ENCODE data around the gene MYOM3. TPM values are rescaled to one million over a fixed set of nuclear protein-coding genes. Genes with fewer than 3 reads are reported as not detected.

Gene MYOM3
- total RNA-seq, 1 experiment from 2014 or later, result 7.9 TPM

DNA sequence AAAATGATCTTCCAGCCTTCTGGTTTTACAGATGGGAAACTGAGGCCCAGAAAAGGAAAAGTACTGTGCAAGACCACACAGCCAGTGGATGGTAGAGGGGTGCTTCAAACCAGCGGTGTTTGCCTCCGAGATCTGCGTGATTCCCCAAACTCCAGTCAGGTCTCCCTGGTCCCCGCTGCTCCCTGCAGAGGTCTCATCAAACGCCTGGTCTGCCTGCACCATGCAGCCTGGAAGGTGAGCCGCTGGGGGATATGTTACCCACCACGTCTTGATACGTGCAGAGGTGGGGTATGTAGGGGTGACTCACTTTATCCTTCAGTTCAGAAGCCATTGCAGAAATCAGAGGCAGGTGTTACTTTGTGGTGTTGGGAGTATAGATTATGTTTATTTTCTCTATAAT lies 56.3 kb downstream of the MYOM3 start:
- H3K9me2 ChIP-seq (ENCODE audit: insufficient read depth), result no peaks in the 10 kb centered on the region
- no peak for TF ChIP-seq TCF7L2 (IDR thresholded peaks at IDR 0.05; ENCODE audit: borderline replicate concordance, extremely low read depth, insufficient read depth, insufficient read length)
- no peak for TF ChIP-seq ATF3 (IDR thresholded peaks at IDR 0.05)
- TF ChIP-seq EGR1 (IDR thresholded peaks at IDR 0.05; ENCODE audit: low read depth), result no peak
- no peak for TF ChIP-seq FOSL1 (IDR thresholded peaks at IDR 0.05; ENCODE audit: low read depth)
- no peak for TF ChIP-seq REST (IDR thresholded peaks at IDR 0.05; ENCODE audit: low read depth)
- no peak for TF ChIP-seq CBX3 (IDR thresholded peaks at IDR 0.05; ENCODE audit: low read depth)
- TF ChIP-seq POLR2A (IDR thresholded peaks at IDR 0.05; ENCODE audit: borderline replicate concordance, extremely low read depth, insufficient read depth, insufficient read length), result no peak
- no peak for TF ChIP-seq CEBPB (IDR thresholded peaks at IDR 0.05; ENCODE audit: low read depth)
- TF ChIP-seq SIN3A (IDR thresholded peaks at IDR 0.05; ENCODE audit: low read depth), result no peak
- no peak for TF ChIP-seq ZFX (IDR thresholded peaks at IDR 0.05)
- TF ChIP-seq POLR2AphosphoS5 (IDR thresholded peaks at IDR 0.05; ENCODE audit: low read depth, low read length), result no peak

More for the DNA sequence above, 56.3 kb downstream of the MYOM3 start:
- ChIA-PET RAD21 (ENCODE audit: low non-redundant PET in 1 of 2, low total read pairs in 2 of 2, uncharacterized antibody in 2 of 2, unreplicated experiment in 2 of 2) (no interaction called here), POLR2A (no interaction called here), CTCF (no interaction called here)
- Histone ChIP-seq H3K4me2 (ENCODE audit: low read length) (no peak overlapping the region), H3K4me1 (ENCODE audit: control insufficient read depth in 1 of 2, insufficient read depth in 2 of 2, low read length in 2 of 2) (no peaks in the 10 kb centered on the region), H3K36me3 (ENCODE audit: control insufficient read depth in 1 of 2, insufficient read depth in 2 of 2, low read length in 2 of 2) (no peaks in the 10 kb centered on the region), H2AFZ (ENCODE audit: low read depth, low read length, poor library complexity, severe bottlenecking) (no peak overlapping the region), H3K9me3 (ENCODE audit: control insufficient read depth in 1 of 2, insufficient read depth in 1 of 2, low read depth in 1 of 2, low read length in 2 of 2) (no peaks in the 10 kb centered on the region), H4K20me1 (ENCODE audit: insufficient read depth) (no peaks in the 10 kb centered on the region), H3K27ac (ENCODE audit: low read depth, low read length) (no peak overlapping the region), H3K79me2 (ENCODE audit: insufficient read depth, low read length) (no peaks in the 10 kb centered on the region), H3K4me3 (replicated peaks in 1 of 2; ENCODE audit: low read depth in 1 of 2, low read length in 2 of 2) (no peak overlapping the region), H3K27me3 (ENCODE audit: insufficient read depth, low read length) (no peaks in the 10 kb centered on the region), H3K9ac (ENCODE audit: low read length) (no peak overlapping the region)
- BruUV-seq (replicated peaks), result no TSS peak
- intact Hi-C loops (cut with micrococcal nuclease), result no loop called here
- DNase-seq (ENCODE audit: low read depth, low spot score) (no peak), ATAC-seq (no peak)
